GM18861 (cell line): ENCODE data around the gene SLC16A2.
"Not testable (repeated sequence)": the region's sequence is repeated elsewhere in the genome, so short reads cannot be mapped to it uniquely, and the experiment has no call there.

Experiments used
- ATAC-seq: cut with Tn5 transposase; IDR thresholded peaks from one replicate; pipeline ENCODE4 v1.9.1; 2021; ENCODE audit not compliant: unreplicated experiment

Gene SLC16A2

DNA sequence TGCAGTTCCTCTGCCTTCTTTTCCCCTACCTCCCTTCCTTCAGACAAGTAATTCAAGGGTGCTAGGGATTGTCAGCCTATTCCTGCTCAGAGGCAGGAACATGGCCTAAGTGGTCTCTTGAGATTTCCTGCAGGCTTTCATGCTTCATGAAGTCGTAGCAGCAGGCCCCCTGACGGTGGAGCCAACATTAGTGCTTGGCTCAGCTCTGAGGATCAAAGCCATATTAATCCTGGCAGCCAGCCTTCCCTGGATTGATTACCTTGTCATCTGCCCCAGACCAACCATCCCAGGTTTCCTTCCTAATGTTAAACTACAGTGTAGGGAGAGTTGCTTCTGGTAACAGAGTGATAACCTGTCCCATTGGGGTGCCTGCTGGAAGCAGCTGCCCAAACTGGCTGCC is 84.1 kb downstream of the SLC16A2 start:
- no peak for ATAC-seq

DNA sequence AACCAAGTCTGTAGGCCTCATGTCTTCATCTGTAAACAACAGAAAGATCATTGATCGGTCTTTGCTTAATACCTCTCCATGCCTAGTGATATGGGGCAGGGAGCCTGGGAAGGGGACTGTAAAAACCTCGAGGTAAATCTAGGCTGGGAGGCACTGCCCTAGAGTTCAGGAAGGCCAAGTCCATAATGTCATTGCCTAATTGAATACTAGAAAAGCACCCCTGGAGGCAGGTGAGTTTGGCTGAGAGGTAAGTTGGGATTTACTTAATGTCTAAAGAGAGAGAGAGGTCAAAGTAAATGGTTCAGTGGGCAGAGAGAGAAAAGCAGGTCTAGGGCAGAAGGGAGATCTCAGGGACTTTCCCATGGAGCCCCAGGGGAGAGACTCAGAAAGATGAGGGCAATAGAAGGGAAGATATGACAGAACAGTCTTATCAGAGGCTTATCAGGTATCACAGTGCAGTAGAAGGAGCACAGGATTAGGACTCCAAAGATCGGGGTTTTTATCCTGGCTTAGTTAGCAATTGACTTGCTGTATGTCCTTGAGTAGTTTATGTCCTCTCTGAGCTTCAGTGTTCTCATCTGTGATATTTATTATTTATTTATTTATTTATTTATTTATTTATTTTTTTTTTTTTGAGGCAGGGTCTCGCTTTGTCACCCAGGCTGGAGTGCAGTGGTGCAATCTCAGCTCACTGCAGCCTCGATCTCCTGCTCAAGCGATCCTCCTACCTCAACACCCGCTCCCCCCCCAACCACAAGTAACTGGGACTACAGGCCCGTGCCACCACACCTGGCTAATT is 85.2 kb downstream of the SLC16A2 start:
- peak; percentile 93 for ATAC-seq

DNA sequence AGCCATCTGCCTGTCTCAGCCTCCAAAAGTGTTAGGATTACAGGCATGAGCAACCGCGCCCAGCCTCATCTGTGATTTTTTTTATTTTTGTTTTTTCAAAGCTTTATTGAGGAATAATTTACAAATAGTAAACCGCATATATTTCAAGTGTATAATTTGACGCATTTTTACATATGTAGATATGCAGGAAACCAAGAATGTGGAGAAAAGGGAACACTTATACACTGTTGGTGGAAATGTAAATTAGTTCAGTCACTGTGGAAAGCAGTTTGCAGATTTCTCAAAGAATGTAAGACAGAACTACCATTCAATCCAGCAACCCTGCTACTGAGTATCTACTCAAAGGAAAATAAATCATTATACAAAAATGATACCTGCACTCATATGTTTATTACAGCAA is 85.9 kb downstream of the SLC16A2 start:
- ATAC-seq = no peak

DNA sequence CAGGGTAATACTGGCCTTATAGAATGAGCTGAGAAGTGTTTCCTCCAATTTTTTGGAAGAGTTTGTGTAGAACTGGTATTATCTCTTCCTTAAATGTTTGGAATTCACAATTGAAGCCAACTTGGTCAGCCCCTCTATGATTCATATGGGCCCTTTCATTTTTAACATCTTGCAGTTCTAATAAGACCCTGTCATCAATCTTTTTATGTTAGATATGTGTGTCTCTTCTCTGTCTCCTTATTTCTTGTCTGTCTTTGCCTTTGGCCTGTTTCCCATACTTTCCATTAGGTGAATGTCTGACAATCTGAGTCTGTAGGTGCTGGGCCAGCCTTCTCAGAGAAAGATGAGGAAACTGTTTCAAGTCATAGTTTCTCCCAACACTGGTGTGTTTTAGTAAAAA is 88.7 kb downstream of the SLC16A2 start:
- ATAC-seq = no peak

DNA sequence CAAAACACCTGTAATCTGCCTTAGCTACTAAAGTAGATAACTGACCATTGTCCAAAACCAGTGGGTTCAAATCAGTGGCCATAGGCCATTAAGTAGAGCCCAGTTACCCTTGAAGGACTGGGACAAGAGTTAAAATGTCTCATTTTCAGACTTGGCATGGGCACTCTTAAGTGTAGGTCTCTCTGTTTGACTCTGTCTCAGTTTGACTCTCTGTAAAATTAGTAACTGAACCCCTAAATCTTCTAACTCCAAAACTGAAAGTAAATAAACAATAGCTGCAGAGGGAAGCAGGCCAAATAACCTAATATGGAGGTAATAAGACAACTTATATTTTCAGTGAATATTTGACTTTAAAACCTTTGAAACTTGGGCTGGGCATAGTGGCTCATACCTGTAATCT is 89.1 kb downstream of the SLC16A2 start:
- peak; percentile 52 for ATAC-seq

DNA sequence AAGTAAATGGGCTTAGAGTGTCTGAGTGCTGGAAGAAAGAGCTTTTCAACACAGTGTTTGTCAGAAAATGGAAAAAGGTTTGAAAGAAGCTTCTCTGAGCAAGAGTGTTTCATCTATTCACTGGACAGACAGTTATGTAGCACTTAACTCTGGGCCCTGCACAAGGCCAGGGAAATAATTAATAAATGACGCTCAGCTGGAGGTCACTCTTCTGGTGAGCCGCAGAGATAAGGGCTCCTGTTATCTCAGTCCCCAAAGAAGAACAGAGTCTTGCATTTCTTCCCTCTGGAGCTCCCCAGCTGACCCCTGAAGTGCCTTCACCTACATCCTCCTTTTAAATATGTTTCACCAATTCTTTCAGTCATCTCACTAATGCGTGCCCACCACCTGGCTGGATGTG is 90.4 kb downstream of the SLC16A2 start:
- no peak for ATAC-seq

DNA sequence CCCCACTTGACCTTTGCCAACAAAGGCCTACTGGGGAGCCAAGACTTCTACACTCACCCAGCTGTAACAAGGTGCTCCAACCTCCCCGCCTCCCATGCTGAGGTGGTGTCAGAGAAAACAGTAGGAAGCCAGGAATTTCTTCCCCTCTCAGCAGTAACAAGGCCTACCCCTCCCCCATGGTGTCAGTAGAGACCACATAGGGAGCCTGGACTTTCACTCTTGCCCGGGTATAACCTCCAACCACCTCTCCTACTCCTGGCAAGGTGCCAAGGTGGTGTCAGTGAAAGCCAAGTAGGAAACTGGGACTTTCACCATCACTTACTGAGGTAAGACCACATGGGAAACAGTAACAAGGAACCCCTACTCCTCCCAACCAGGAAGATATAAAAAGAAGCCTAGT is 93.1 kb downstream of the SLC16A2 start:
- ATAC-seq = no peak

DNA sequence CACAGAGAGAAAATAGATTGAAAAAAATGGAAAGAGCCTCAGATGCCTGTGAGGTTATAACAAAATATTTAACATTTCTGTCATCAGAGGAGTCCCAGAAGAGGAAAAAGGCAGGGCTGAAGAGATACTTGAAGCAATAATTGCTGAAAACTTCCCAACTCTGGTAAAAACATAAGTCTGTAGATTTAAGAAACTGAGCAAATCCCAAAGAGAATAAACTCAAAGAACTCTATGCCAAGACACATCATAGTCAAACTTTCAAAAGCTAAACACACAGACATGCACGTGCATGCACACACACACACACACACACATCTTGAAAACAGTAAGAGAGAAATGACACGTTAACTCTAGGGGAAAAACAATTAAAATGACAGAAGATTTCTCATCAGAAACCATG is 94.1 kb downstream of the SLC16A2 start:
- no peak for ATAC-seq

DNA sequence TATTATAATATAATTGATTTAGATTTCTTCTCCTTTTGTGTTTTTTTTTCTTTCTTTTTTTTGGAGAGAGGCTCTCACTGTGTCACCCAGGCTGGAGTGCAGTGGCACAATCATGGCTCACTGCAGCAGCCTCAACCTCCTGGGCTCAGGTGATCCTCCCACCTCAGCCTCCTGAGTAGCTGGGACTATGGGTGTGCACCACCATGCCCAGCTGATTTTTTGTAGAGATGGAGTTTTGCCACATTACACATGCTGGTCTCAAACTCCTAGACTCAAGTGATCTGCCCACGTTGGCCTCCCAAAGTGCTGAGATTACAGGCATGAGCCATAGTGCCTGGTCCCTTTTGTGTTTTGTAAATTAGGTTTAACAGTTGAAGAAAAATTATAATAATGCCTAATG is 94.7 kb downstream of the SLC16A2 start:
- not testable (repeated sequence) for ATAC-seq

DNA sequence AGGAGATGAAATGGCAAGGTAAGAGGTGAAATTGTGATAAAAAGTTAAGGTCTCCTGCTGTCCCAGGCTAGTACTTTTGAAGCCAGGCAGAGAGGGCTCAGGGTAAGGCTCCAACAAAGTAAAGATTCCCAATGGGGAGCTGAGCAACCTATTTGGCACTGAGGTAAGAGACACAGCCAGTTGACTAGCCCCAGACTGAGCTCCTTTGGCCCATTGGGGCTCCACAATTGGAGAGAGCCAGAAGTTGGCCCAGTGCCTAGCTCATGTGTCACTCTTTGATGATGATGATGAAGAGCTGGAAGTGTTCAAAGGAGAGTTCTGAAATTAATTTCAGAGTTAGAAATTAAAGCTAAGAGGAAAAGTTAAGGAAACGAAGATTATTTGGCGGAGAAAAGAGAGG is 98.6 kb downstream of the SLC16A2 start:
- no peak for ATAC-seq

DNA sequence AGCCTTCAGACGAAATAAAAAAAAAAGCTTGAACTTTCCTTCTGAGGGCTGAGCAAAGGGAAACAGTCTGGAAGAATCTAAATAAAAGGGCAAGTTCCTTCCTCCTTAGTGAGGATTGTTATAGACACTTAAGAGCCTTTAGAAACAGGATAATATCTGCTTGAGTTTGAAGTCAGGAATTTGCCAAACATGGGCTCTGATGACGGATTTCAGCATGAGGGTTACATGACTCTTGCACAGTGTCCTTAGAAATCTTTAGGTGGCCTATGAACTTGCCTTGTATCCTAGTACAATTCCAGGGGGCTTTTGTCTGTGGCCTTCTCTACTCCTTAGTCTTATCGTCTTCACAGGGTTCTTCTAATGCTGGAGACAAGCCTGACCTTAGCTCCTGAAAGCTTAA is 99.0 kb downstream of the SLC16A2 start:
- ATAC-seq = no peak

DNA sequence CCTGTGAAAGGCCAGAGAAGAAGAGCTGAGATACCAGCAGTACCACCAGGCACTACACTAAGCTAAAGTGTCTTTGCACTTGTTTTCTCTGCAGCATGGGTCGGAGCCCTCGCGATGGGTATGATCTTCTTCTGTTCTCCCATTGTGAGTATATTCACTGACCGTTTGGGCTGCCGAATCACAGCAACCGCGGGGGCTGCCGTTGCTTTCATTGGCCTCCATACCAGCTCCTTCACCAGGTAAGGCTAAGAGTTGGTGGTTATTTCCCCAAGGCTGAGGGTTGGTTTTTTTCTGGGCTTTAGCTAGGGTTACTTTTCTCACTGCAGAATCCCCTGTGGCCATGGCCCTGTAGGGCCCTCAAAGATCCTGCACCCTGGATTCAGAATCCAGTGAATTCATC is 99.6 kb downstream of the SLC16A2 start:
- no peak for ATAC-seq

DNA sequence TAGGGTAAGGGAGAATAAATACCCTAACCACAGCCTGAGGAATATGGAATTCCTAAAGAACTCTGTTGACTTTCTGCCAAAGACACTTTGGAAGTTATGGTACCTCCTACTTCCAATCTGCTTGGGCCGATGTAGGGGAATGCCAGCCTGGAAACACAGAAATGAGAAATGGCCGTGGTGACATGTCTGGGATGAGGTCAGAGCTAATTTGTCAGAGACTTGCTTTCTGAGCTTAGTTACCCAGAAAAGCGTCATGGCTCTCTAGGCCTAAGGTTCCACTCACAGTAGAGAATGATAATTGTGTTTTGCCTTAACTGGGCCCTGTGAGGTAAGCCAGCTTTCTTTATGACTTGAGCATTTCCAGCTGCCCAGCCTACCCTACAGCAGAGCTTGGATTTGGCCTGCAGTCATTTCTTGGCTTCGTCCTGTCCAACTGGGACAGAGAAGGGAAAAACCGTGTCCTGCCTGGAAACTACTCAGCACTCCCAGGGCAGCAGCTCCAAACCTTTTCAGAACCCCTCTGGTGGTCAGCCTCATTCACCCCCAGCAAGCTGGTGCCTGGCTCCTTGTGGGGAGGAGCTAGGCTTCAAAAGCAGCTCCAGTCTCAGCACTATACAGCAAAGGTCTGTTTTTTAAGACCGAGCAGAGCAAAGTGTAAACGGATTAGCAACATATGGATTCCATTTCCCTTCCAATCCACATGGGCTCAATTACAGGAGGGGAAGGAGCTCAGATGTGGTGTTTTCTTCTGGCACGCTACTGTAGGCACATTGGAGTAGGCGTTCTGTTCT is 100.9 kb downstream of the SLC16A2 start:
- no peak for ATAC-seq

DNA sequence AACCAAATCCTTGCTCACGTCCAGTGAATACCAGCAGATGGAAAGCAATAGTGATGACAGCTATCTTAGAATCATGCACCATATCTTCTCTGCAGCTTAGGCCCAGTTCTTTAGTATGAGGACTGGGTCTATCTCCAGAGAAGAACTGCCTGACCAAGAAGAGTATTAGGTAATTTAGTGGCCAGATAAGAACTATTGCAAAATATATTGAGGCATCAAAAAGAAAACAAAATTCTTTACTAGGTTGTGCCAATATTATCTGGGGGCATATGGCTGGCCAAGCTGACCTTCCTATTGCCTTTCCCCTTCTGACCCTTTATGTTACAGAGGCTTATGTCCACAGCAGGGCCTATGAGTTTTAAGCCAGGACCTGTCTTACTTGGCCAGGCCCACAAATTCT is 101.9 kb downstream of the SLC16A2 start:
- no peak for ATAC-seq

DNA sequence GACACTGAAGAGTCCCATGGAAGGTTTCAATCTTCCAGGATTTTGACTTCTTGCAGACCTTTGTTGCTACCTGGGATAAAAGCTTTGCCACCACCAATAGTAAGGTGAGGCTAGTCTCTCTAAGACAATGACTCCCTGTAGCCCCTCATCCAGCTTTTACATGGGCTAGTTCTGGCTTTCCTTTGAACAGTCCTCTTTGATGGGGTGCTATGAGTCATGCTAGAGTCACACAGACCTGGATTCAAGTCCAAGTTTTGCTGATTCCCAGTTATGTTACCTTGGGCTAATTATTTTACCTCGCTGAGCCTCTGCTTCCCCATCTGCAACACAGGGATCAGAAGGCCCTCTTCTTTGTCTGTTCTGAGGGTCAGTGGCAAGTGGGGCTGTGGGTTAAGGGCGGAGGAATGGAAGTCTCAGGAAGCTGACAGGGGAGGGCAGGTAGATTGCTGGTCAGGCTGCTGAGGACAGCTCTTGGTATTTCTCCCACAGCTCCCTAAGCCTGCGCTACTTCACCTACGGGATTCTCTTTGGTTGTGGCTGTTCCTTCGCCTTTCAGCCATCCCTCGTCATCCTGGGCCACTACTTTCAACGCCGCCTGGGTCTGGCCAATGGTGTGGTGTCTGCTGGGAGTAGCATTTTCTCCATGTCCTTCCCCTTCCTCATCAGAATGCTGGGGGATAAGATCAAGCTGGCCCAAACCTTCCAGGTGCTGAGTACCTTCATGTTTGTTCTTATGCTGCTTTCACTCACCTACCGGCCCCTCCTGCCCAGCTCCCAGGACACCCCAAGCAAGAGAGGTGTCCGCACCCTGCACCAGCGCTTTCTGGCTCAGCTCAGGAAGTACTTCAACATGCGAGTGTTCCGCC is 102.8 kb downstream of the SLC16A2 start:
- ATAC-seq = no peak

DNA sequence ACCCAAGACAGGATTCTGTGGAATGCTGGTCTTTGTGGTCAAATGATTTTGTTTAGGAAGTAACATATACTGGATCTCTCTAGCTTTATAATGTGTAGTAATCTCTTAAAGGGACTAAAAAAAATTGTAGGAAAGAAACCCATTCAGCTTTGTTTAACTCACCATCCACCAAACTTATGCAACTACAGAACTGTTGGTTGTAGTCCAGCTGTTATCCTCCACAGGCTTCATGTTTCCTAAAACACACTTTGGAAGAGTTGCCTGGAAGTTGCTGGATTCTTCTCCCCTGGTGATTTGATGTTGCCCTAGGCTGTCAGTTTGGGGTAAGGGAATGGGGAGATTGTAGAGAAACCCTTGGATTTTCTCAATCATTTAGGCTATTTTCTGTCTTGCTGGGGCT is 103.8 kb downstream of the SLC16A2 start:
- no peak for ATAC-seq

DNA sequence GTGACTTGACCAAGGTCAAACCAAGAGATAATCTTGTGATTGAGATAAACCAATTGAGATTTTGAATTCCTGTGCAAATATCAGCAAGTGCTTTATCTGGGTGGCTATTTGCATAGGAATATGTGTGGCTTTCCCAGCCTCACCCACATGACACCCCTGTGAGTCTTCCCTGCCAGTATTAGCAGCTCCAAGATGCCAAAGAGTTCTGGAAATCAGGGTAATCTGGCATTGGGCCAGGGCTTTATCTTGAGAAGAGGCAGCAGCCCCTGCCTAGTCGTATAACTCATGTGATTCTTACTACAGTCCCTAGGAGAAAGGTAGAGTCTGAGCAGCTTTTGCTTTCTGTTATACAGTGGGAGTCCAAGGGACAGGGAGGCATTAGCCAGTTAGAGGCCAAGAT is 105.5 kb downstream of the SLC16A2 start:
- ATAC-seq = no peak

DNA sequence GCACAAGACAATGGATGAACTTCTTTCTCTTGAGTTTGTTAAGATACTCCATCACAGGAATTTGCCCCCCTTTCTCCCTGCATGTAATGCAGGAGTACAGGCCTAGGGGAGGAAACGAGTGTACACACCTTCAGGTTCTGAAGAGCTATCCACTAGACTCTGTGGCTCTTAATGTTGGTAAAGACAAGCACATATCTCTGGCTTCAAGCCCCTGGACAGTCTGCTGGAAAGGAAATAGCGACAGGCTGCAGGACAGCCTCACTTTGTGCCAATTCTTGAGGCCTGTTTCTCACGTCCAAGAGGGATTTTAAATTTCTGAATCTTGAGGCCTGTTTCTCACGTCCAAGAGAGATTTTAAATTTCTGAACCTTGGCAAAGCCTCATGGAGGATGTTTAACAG is 106.1 kb downstream of the SLC16A2 start:
- ATAC-seq = no peak

DNA sequence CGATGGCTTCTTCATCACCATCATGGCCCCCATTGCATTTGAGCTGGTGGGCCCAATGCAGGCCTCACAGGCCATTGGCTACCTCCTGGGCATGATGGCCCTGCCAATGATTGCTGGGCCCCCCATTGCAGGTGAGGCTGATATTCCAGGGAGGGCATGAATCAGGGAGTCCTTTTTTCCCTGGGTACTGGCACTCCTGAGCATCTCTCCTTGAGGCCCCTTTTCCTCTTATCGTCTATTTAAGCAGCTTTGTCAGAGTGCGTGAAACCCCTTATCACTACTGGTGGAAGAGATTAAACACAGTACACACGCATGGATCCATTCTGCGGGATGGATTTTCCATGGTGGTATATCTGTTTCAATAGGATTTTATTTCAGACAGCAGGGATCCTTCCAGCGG is 108.0 kb downstream of the SLC16A2 start:
- no peak for ATAC-seq

DNA sequence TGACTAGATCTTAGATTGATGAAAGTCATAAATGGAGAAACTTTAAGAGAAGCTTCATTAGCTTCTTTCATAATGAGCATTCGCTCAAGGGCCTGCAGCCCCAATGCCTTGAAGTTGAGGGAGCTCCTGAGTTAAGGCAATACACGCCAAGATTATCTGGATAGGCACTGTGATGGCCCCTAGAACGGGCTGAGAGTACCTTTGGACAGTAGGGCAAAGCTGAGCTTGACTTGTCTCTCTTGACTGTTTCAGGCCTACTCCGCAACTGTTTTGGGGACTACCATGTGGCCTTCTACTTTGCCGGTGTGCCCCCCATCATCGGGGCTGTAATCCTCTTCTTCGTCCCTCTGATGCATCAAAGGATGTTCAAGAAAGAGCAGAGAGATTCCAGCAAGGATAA is 109.8 kb downstream of the SLC16A2 start:
- no peak for ATAC-seq

DNA sequence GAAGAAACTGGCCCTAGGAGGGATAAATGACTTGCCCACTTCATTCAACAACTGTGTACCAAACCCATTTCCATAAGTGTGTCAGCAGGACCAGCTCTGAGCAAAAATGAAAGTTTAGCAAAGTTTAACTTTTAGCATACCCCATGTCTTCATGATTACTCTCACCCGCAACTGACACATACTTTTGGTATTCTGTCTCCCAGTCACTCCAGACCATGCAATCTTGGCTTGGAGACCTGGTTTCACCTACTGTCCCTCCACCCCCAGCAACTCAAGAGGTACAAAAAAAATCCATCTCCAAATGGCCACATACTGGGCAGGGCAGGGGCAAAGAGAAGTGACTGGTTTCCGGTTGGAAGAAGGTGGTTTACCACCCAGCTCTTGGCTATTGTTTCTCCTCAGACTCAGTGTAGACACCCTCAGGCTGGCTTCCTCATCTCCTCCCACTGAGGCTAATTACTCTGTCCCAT is 113.3 kb downstream of the SLC16A2 start:
- ATAC-seq = peak; percentile 62

DNA sequence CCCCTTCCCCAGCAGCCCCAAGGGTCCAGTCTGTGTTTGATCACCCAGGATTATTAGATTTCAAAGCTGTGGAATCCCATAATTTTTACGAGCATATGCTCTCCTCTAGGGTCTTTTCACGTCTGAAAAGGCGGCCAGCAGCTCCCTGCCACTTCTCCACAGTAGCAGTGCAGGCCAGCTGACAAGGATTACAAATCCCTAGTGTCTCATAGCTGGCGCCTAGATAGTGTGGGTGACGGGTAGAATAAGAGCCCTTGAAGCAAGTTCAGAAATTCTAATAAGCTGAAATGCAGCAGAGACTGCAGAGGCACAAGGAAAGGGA is 113.8 kb downstream of the SLC16A2 start:
- ATAC-seq = no peak
